Activated CD8-positive, alpha-beta memory T cell treated with anti-CD3 and anti-CD28 coated beads, Interleukin-2, amount 50 U/mL, for 24 hours (primary cell): ENCODE data around the gene RNASE13.

Source experiments
- DNase-seq: peaks from one replicate; pipeline ENCODE4 v3.0.0-alpha.2; 2020; ENCODE audit errors: extremely low read depth

The RNASE13 gene, protein sequence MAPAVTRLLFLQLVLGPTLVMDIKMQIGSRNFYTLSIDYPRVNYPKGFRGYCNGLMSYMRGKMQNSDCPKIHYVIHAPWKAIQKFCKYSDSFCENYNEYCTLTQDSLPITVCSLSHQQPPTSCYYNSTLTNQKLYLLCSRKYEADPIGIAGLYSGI

DNA sequence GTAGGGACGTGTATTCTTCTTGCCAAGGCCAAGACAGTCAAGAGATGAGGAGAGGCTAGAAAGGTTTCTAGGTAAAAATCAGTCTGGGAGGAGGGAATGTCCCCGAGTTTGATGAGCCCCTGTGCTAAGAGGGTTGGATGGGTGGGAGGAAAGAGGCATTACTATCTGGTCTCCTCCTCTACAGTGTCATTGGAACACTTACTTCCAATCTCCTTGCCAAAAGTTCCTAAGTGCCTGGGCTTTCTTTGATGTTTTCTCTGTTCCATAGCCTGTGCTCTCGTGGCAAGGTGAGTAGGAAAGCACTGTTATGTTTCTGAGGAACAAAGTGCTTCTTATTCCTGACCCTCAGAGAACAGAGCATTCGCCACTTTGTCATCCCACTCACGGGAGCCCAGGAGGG is at the start of gene RNASE13:
Gene RNASE13, minus strand, starts transcription at position 101 of the 400 bp plus-strand sequence. CDS start 519 bp downstream, outside the sequence.
- no peak for DNase-seq

DNA sequence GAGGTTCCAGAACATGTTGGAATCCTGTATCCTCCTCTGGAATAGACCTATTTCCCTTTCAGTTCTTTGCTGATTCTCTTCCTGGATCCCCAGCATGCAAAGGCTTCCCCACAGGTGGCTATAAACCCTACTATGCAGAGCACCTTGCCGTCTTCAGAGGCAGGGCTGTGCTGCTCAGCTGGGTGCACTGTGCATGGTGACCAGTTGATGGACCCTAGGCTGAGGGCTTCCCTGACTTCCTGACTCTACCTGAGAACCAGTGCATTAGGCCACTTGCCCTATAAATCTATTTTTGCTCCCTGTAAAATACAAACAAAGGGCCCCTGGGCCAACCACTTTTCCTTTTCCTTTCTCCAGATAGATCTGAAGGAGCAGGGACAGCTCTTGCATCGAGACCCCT is 49.8 kb upstream of the RNASE13 start:
- no peak for DNase-seq

DNA sequence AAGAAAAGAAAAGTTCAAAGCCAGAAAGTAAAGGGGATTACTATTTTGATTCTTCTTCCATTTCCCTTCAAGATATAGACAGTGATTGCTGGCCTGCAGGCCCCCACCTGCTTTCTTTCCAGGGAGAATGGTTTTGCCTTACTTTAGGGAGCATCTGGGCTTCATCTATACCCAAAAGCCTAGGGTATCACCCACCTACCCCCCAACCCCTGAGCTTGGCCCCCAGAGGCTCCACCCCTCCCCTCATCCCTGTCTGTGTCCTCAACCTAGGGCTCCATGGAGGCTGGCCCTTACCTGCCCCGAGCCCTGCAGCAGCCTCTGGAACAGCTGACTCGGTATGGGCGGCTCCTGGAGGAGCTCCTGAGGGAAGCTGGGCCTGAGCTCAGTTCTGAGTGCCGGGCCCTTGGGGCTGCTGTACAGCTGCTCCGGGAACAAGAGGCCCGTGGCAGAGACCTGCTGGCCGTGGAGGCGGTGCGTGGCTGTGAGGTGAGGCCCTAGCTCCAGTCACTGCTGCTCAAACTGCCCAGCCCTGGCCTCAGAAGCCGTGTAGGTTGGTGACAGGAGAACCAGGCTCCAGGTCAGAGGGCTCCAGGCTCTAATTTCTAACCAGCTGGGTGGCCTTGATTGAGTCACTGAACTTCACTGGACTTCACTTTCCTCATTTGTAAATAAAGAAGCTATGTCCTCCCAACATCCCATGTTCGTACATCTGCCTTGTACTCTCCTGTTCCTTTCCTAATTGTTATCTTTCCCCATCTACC is 49.1 kb upstream of the RNASE13 start:
- DNase-seq = no peak

DNA sequence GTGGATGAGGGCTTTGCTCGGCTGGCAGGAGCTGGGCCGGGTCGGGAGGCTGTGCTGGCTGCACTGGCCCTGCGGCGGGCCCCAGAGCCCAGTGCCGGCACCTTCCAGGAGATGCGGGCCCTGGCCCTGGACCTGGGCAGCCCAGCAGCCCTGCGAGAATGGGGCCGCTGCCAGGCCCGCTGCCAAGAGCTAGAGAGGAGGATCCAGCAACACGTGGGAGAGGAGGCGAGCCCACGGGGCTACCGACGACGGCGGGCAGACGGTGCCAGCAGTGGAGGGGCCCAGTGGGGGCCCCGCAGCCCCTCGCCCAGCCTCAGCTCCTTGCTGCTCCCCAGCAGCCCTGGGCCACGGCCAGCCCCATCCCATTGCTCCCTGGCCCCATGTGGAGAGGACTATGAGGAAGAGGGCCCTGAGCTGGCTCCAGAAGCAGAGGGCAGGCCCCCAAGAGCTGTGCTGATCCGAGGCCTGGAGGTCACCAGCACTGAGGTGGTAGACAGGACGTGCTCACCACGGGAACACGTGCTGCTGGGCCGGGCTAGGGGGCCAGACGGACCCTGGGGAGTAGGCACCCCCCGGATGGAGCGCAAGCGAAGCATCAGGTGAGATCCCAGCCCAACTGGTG is 47.0 kb upstream of the RNASE13 start:
- no peak for DNase-seq

DNA sequence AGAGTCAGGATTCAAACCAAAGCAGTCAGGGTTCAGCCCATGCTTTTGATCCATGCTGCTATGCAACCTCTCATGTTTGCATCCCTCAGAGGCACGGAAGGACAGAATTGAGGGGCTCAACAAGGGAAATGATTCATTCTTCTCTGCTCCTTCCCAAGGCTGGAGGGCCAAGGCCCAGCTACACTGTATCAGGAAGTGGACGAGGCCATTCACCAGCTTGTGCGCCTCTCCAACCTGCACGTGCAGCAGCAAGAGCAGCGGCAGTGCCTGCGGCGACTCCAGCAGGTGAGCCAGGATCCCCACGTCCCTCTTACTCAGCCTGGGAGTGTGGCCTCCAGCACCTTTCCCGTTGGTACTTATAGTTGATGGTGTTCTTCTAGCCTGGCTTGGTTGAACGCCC is 44.1 kb upstream of the RNASE13 start:
- DNase-seq = no peak

DNA sequence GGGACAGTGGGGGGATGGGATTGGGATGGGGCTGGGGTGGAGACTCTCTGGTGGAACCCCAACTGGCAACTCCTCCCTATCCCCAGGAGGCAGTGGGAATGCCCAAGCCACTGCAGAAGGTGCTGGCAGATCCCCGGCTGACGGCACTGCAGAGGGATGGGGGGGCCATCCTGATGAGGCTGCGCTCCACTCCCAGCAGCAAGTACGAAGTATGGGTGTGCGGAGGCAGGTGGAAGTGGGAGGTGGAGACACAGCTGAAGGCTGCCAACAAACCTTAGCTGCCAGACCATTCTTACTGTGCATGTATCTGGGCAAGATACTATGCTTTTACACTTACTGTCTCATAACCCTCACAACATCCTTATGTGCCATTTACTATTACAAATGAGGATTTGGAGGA is 43.7 kb upstream of the RNASE13 start:
- no peak for DNase-seq

DNA sequence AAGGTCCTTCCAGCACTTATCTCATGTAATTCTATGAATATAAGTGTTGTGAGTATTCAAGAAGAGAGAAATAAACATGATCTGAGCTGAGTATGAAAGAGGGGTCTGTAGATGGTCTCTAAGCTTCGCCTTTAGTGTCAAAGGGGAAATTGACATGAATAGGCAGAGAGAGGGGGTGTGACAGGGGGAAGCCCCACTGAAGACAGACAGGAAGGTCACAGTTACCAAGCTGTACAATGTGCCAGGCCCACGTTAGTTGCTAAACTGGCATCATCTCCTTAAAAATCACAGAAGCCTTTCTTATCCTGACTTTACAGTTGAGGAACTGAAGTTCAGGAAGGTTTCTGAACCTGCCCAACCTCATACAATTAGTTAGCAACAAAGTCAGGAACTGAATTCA is 43.1 kb upstream of the RNASE13 start:
- no peak for DNase-seq

DNA sequence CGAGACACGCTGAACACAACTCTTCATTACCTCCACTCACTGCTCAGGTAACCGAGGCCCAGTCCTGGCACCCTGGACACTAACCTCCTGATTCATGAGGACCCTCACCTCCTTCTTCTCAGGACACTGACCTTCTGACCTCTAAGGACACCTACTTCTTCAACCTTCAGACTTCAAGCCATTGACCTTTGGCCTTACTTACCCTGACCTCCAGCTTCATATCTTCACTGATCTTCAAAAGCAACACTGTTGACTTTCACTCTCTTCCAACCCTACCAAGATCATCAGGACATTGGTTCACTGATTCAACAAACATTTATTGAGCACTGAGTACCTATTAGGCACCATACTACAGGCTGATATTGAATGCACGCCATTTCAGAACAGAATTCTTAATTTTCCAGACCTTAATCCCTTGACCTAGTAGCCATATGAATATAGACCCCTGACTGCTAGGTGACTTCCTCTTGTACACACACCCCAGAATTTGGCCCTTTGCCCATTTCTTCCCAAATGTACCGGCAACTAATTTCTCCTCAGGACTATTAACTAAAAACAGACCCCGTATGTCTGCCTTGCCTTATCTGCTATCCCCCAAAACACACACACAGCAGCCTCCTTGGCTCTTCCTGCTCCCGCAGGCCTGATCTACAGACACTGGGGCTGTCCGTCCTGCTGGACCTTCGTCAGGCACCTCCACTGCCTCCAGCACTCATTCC is 41.3 kb upstream of the RNASE13 start:
- DNase-seq = no peak

DNA sequence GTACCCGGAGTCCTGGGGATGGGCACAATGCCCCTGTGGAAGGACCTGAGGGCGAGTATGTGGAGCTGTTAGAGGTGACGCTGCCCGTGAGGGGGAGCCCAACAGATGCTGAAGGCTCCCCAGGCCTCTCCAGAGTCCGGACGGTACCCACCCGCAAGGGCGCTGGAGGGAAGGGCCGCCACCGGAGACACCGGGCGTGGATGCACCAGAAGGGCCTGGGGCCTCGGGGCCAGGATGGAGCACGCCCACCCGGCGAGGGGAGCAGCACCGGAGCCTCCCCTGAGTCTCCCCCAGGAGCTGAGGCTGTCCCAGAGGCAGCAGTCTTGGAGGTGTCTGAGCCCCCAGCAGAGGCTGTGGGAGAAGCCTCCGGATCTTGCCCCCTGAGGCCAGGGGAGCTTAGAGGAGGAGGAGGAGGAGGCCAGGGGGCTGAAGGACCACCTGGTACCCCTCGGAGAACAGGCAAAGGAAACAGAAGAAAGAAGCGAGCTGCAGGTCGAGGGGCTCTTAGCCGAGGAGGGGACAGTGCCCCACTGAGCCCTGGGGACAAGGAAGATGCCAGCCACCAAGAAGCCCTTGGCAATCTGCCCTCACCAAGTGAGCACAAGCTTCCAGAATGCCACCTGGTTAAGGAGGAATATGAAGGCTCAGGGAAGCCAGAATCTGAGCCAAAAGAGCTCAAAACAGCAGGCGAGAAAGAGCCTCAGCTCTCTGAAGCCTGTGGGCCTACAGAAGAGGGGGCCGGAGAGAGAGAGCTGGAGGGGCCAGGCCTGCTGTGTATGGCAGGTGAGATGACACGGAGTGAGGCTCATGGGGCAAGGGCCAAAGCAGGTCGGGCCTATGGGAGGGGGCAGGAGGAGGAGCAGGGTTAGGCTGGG is 40.0 kb upstream of the RNASE13 start:
- no peak for DNase-seq

DNA sequence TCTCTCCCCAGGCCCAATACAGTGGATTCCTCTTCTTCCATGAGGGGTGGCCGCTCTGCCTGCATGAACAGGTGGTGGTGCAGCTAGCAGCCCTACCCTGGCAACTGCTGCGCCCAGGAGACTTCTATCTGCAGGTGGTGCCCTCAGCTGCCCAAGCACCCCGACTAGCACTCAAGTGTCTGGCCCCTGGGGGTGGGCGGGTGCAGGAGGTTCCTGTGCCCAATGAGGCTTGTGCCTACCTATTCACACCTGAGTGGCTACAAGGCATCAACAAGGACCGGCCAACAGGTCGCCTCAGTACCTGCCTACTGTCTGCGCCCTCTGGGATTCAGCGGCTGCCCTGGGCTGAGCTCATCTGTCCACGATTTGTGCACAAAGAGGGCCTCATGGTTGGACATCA is 39.3 kb upstream of the RNASE13 start:
- no peak for DNase-seq

DNA sequence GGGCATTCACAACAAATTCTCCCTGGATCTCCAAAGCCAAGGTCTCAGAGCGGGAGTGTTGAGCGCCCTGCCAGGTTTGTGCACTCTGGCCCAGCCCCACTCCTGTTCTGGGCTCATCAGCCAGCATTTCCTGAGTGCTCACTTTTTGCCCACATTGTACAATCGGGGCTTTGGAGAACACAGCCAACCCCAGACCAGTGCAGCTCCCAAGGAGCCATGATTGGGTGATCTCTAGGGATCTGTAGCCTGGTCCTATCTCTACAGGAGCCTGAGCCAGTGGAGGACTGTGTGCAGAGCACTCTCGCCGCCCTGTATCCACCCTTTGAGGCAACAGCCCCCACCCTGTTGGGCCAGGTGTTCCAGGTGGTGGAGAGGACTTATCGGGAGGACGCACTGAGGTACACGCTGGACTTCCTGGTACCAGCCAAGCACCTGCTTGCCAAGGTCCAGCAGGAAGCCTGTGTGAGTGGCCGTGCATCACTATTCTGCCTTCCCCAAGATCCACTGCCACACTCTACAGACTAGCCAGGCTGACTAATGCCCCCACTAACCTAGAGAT is 38.3 kb upstream of the RNASE13 start:
- no peak for DNase-seq

DNA sequence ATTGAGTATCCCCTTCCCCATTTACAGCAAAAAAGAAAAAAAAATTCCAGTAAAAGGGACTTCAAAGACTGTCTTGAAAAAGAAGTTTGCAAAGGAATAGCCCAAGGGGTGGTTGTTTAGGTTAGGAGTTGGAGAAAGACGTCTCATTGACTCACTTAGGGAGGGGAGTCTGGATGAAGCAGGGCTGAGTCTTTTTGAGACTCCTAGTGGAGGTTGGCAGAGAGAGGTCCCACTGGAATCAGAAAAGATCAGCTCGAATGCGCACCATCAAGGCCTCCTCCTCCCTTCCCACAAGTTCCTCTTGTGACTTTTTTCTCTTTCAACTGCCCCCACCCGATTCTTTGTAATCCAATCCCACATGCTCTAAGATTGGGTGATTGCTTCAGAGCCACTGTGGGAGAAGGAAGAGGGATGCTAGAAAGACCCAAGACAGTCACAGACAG is 37.4 kb upstream of the RNASE13 start:
- DNase-seq = no peak

DNA sequence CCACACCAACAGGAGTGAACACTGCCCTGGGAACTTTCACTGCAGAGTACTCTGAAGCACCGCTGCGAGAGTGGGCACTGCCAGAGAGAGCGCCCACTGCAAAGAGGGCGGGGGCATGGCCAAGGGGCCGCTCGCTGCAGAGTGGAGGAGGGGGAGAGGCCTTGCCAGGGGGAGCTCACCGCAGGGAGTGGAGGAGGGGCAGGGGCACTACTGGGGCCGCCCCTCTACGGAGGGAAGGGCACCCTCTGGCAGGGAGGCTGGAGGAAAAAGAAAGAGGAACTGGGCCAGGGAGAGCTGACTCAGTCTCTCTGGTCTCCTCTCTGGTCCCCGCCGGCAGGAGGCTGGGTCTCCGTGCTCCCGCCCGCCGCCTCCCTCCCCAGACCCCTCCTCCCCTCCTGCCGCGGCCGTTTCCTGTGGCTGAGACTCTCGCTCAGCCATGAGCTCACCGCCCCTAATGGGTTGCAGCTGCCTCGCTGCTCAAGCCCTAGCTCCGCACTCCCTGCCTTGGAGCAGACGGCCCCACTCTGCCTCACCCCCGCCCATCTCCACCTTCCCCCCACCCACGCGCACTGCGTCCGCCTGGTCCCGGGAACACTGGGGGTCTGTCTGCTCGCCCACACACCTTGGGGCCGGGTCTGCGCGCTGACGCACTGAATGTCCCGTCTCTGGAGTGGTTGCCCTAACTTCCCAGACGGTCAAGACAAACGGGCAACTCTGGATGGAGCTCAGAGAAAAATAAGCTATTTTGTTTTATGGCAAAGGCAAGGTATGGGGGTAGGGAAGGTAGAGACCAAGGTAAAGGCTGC is 36.8 kb upstream of the RNASE13 start:
- DNase-seq = no peak

DNA sequence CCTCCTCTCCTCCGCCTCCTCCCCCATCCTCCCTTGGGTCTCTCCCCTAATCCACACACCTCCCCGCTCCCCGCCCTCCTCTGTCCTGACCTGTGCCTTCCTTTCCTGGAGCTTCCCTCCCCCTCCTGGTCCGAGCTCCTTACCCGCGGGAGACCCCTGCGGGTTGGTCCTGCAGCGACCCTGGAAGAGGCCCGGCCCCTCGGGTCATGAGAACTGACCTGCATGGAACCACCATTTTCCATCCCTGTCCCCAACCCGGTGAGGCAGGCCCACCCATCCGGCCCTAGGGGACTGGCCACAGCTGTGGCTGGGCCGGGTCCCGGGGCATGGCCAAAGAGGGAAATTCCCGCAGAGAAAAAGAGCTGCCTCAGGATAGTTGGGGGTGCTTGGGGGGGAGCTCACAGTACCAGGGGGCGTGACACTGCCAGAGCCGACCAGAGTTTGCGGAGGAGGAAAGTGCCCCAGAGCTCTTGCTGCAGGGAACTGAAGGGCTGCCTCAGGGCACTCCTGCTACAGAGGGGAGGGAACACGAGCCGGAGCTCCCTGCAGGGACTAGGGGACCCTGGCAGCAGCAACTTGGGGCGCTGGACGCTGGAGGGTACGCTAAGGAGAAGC is 36.1 kb upstream of the RNASE13 start:
- no peak for DNase-seq

DNA sequence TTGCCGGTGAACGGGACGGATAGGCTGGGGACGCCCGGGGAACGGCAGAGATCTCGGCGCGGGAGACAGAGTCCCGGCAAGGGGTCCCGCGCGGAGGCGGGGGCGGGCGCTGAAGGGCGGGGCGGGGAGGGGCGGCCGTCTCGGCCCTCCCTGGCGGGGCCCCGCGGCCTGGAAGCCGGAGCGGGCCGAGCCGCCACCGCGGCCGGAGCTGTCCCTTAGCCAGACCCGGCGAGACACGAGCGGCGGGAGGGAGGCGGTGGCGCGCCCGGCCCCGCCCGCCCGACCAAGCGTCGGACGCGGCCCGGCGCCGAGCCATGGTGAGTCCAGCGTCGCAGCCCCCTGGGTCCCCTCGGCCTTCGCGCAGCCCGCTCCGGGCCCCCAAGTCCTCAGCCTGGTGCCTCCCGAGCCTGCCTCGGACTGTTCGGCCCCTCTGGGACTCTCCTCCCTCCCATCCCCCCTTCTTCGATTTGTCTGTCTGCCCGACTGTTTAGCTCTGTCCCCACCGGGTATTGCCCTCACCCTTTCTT is 35.5 kb upstream of the RNASE13 start, which contains the start of gene ARHGEF40:
Gene ARHGEF40, plus strand, starts transcription at position 222 of the 527 bp plus-strand sequence. Its CDS starts 93 bp downstream, at position 315.
- DNase-seq = no peak

DNA sequence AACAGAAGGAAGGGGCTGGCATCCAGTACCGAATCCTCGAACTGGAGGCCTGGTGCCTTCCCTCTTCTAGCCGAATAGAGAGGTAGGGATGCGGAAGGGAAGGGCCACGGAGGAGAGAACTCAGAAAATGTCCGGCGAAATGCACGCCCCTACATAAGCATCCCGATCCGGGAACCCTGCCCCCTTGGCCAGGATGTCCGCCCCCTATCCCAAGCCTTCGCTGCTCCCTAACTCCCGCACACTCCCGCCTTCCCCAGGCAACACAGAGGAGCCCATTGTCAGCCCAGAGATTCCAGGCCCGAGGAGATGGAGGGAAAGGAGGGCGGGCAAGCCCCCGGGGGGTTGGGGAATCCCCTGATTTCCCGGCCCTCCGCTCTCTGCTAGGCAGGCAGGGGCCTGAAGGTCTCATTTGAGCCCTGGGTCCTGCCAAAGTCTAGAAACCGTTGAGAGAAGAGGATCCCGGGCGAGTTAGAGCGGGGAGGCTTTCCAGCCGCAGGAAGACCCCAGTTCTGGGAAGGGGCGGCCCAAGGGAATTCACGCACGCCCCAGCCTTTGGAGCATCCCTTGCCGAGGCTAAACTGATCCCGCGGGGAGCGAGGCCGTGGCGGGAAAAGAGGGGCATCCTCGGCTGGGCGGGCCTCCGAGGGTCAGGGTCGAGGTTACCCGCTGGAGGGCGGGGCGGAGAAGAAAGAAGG is 34.9 kb upstream of the RNASE13 start:
- DNase-seq = no peak

DNA sequence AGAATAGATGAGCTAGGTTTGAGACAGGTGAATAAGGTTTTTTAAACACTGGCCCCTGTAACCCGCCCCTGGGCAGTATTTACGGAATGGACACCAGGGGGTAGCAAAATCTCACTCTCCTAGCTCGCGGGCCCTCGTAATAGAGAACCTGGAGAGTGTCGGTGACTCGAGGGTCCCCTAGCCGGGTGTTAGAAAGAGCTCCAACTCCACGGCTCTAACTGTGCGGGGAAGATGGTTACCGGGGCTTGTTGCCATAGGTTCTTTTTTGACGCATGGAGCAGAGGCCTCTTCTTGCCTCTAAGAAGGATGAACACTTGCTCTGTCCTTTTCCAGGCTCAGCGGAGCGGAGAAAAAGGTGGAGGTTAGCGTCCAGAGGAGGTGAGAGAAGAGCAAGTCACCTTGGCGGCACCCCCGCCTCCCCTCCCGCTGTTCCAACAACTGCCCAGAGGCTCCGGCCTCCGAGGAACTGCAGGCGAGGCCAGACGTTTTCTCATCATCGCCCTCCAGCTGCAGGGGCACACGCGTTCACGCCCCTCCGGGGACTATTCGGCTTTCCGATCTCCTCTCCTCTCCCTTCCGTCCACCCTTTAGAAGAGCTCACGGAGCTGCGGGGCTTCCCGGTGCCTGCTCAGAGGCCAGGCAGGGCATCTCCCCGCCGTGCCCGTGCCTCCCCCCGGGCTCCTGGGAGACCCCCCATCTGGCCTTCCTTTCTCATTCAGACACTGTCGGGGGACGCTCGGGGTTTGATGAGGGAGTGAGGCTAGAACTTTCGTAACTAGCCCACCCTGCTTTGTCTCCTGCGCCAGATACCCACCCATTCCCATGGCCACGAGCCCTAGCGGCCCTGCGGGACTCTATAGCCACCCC is 34.1 kb upstream of the RNASE13 start:
- DNase-seq = no peak
